ENCODE data around the gene AGBL3. TPM values are rescaled to one million over a fixed set of nuclear protein-coding genes. Genes with fewer than 3 reads are reported as not detected.
"Not testable (repeated sequence)": the region's sequence is repeated elsewhere in the genome, so short reads cannot be mapped to it uniquely, and the experiment has no call there.

Gene AGBL3
- total RNA-seq, 1 donor: 2.2 TPM

GRCh38 chr7:134963036-134963435, 23.3 kb upstream of the AGBL3 start:
- Histone ChIP-seq H3K4me3 (ENCODE audit: insufficient read depth, low read length) (no peak overlapping the region), H3K36me3 (ENCODE audit: insufficient read depth, low read length) (peaks cover 95% of the 10 kb centered on the region), H3K9me3 (ENCODE audit: low read depth, low read length) (no peaks in the 10 kb centered on the region), H4K20me1 (ENCODE audit: insufficient read depth, low read length) (no peaks in the 10 kb centered on the region), H3K79me2 (ENCODE audit: insufficient read depth, low read length) (peaks cover 3% of the 10 kb centered on the region), H3K4me1 (ENCODE audit: insufficient read depth, low read length) (no peaks in the 10 kb centered on the region), H3K4me2 (ENCODE audit: insufficient read depth, low read length) (no peak overlapping the region), H3K27ac (ENCODE audit: low read depth, low read length) (peak overlapping the region; percentile 8), H2AFZ (ENCODE audit: low read length) (no peak overlapping the region), H3K27me3 (ENCODE audit: insufficient read depth, low read length) (no peaks in the 10 kb centered on the region)
- TF ChIP-seq CTCF (IDR thresholded peaks at IDR 0.05; ENCODE audit: extremely low read depth, low read depth, low read length): no peak
- no peak for DNase-seq (ENCODE audit: insufficient read length, low spot score, missing footprints)

- Histone ChIP-seq H3K79me2 (ENCODE audit: insufficient read depth, low read length) (no peaks in the 10 kb centered on the region), H3K36me3 (ENCODE audit: insufficient read depth, low read length) (peaks cover 82% of the 10 kb centered on the region), H3K4me2 (ENCODE audit: insufficient read depth, low read length) (no peak overlapping the region), H3K27ac (ENCODE audit: low read depth, low read length) (no peak overlapping the region), H2AFZ (ENCODE audit: low read length) (no peak overlapping the region), H3K4me3 (ENCODE audit: insufficient read depth, low read length) (no peak overlapping the region), H3K27me3 (ENCODE audit: insufficient read depth, low read length) (no peaks in the 10 kb centered on the region), H4K20me1 (ENCODE audit: insufficient read depth, low read length) (no peaks in the 10 kb centered on the region), H3K4me1 (ENCODE audit: insufficient read depth, low read length) (no peaks in the 10 kb centered on the region), H3K9me3 (ENCODE audit: low read depth, low read length) (no peaks in the 10 kb centered on the region)
- TF ChIP-seq CTCF (IDR thresholded peaks at IDR 0.05; ENCODE audit: extremely low read depth, low read depth, low read length): no peak
- no peak for DNase-seq (ENCODE audit: insufficient read length, low spot score, missing footprints)
Measured at GRCh38 chr7:134966691-134967090, 19.6 kb upstream of the AGBL3 start.

GRCh38 chr7:134968110-134968509, 18.2 kb upstream of the AGBL3 start:
- Histone ChIP-seq H3K9me3 (ENCODE audit: low read depth, low read length) (no peaks in the 10 kb centered on the region), H3K4me2 (ENCODE audit: insufficient read depth, low read length) (no peak overlapping the region), H3K27ac (ENCODE audit: low read depth, low read length) (no peak overlapping the region), H3K27me3 (ENCODE audit: insufficient read depth, low read length) (no peaks in the 10 kb centered on the region), H3K4me1 (ENCODE audit: insufficient read depth, low read length) (no peaks in the 10 kb centered on the region), H3K36me3 (ENCODE audit: insufficient read depth, low read length) (peaks cover 68% of the 10 kb centered on the region), H4K20me1 (ENCODE audit: insufficient read depth, low read length) (no peaks in the 10 kb centered on the region), H3K4me3 (ENCODE audit: insufficient read depth, low read length) (no peak overlapping the region), H2AFZ (ENCODE audit: low read length) (no peak overlapping the region), H3K79me2 (ENCODE audit: insufficient read depth, low read length) (no peaks in the 10 kb centered on the region)
- no peak for TF ChIP-seq CTCF (IDR thresholded peaks at IDR 0.05; ENCODE audit: extremely low read depth, low read depth, low read length)
- no peak for DNase-seq (ENCODE audit: insufficient read length, low spot score, missing footprints)

GRCh38 chr7:134981645-134982044, 4.7 kb upstream of the AGBL3 start:
- not testable (repeated sequence) for H3K27me3 ChIP-seq (ENCODE audit: insufficient read depth, low read length); H4K20me1 ChIP-seq (ENCODE audit: insufficient read depth, low read length); H2AFZ ChIP-seq (ENCODE audit: low read length); H3K9me3 ChIP-seq (ENCODE audit: low read depth, low read length); H3K79me2 ChIP-seq (ENCODE audit: insufficient read depth, low read length); H3K4me2 ChIP-seq (ENCODE audit: insufficient read depth, low read length); H3K27ac ChIP-seq (ENCODE audit: low read depth, low read length); H3K4me3 ChIP-seq (ENCODE audit: insufficient read depth, low read length); H3K36me3 ChIP-seq (ENCODE audit: insufficient read depth, low read length); DNase-seq (ENCODE audit: insufficient read length, low spot score, missing footprints); H3K4me1 ChIP-seq (ENCODE audit: insufficient read depth, low read length)

Measured in osteoblast (primary cell).